ENCODE results near the gene C1QTNF1. TPM values are rescaled to one million over a fixed set of nuclear protein-coding genes. Genes with fewer than 3 reads are reported as not detected.

Gene C1QTNF1
- total RNA-seq, 1 experiment from 2014 or later = 18.6 TPM

DNA sequence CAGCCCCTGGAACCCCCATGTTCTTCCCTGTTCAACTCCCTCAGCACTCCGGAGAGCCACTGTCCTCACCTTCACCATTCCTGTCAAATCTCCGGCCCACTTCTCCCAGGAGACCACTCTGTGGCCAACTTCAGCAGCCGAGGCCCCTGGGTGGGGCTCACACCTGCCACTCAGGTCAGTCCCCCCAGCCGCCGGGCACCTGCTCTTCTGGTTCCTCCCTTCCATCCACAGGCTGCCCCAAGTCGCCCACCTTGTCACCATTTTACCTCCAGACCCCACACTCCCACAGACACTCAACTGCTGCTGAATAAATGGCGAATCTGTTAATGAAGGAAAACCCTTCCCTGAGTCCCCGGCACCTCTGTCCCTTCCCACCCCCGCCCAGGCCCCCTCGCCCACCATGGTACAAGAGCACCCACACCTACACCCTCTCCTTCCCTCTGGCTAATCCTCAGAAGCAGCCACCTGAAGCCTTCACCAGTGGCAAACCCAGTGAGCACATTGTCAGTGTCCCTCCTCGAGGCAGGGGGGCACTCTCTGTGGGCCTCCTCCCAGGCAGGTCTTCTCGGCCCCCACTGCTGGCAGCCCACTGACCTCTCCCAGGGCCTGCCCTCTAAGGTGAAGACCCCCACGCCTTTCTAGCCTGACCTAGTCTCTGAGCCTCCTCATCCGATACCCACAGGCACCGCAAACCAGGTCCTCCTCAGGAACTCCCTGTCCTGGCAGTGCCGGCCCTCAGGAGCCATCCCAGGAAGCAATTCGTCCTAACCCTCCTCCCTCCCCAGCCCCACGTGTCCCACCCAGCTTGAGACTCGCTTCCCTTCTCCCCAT is 22.6 kb upstream of the C1QTNF1 start:
- H3K4me1 ChIP-seq (ENCODE audit: insufficient read depth, low read length) = peaks cover 62% of the 10 kb centered on the region
- ChIA-PET CTCF (no interaction called here), POLR2A (ENCODE audit: unreplicated experiment) (no interaction called here)
- no peak overlapping the region for H3K4me3 ChIP-seq (ENCODE audit: low read length)
- no peak overlapping the region for H2AFZ ChIP-seq (ENCODE audit: low read length)
- H3F3A ChIP-seq (ENCODE audit: low read length, unreplicated experiment) = peaks cover 19% of the 10 kb centered on the region
- H3K4me2 ChIP-seq (ENCODE audit: low read length) = no peak overlapping the region
- TF ChIP-seq, protein P1, sequence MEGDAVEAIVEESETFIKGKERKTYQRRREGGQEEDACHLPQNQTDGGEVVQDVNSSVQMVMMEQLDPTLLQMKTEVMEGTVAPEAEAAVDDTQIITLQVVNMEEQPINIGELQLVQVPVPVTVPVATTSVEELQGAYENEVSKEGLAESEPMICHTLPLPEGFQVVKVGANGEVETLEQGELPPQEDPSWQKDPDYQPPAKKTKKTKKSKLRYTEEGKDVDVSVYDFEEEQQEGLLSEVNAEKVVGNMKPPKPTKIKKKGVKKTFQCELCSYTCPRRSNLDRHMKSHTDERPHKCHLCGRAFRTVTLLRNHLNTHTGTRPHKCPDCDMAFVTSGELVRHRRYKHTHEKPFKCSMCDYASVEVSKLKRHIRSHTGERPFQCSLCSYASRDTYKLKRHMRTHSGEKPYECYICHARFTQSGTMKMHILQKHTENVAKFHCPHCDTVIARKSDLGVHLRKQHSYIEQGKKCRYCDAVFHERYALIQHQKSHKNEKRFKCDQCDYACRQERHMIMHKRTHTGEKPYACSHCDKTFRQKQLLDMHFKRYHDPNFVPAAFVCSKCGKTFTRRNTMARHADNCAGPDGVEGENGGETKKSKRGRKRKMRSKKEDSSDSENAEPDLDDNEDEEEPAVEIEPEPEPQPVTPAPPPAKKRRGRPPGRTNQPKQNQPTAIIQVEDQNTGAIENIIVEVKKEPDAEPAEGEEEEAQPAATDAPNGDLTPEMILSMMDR (conservative IDR thresholded peaks at IDR 0.05; ENCODE audit: low read depth, low read length) = no peak
- TF ChIP-seq EZH2phosphoT487 (IDR thresholded peaks at IDR 0.05; ENCODE audit: borderline replicate concordance, low read length) = no peak
- TF ChIP-seq EZH2 (IDR thresholded peaks at IDR 0.05; ENCODE audit: low read length, unreplicated experiment) = no peak
- DNase-seq (no peak), ATAC-seq (no peak)
- H3K79me2 ChIP-seq (ENCODE audit: low read length) = peaks cover 92% of the 10 kb centered on the region
- no peaks in the 10 kb centered on the region for H3K27me3 ChIP-seq (ENCODE audit: low read length)
- H3K27ac ChIP-seq (ENCODE audit: low read length) = no peak overlapping the region
- intact Hi-C loops (cut with micrococcal nuclease) = no loop called here
- peaks cover 44% of the 10 kb centered on the region for H3K36me3 ChIP-seq (ENCODE audit: low read depth, low read length)
- BruUV-seq (replicated peaks) = no TSS peak
- H3K9me2 ChIP-seq (replicated peaks; ENCODE audit: low read length) = no peaks in the 10 kb centered on the region
- no peaks in the 10 kb centered on the region for H3K9me3 ChIP-seq (ENCODE audit: low read length)
- no peak overlapping the region for H3K9ac ChIP-seq (ENCODE audit: low read length)
- H4K20me1 ChIP-seq (ENCODE audit: low read length) = peaks cover 30% of the 10 kb centered on the region

DNA sequence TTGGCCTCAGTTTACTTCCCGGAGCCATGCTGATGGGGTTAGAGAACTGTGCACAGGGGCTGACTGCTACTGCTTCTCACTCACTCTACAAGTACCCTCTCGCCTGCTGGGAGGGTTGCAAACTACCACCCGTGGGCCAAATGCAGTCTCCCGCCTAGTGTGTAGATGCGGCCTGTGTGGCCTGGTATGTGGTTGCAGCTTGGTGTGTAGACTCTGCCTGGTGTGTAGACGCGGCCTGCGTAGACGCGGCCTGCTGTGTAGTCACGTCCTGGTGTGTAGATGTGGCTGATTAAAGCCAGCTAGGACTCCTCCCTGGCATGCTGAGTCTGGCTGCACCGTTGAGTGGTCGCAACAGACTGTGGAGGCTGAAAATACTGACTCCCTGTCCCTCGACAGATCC is 21.7 kb upstream of the C1QTNF1 start:
- POLR2A ChIA-PET (ENCODE audit: unreplicated experiment) = no interaction called here
- intact Hi-C loops (cut with micrococcal nuclease) = no loop called here
- H3K9me3 ChIP-seq (ENCODE audit: low read length) = no peaks in the 10 kb centered on the region
- TF ChIP-seq EZH2phosphoT487 (IDR thresholded peaks at IDR 0.05; ENCODE audit: borderline replicate concordance, low read length) = no peak
- TF ChIP-seq EZH2 (IDR thresholded peaks at IDR 0.05; ENCODE audit: low read length, unreplicated experiment) = no peak
- TF ChIP-seq, protein P1 (conservative IDR thresholded peaks at IDR 0.05; ENCODE audit: low read depth, low read length) = no peak
- H3K4me1 ChIP-seq (ENCODE audit: insufficient read depth, low read length) = peaks cover 61% of the 10 kb centered on the region
- no peak overlapping the region for H3K27ac ChIP-seq (ENCODE audit: low read length)
- no peak overlapping the region for H3K4me3 ChIP-seq (ENCODE audit: low read length)
- no peak overlapping the region for H3K9ac ChIP-seq (ENCODE audit: low read length)
- no peaks in the 10 kb centered on the region for H3K9me2 ChIP-seq (replicated peaks; ENCODE audit: low read length)
- peaks cover 31% of the 10 kb centered on the region for H4K20me1 ChIP-seq (ENCODE audit: low read length)
- no TSS peak for BruUV-seq (replicated peaks)
- peaks cover 12% of the 10 kb centered on the region for H3F3A ChIP-seq (ENCODE audit: low read length, unreplicated experiment)
- peaks cover 93% of the 10 kb centered on the region for H3K79me2 ChIP-seq (ENCODE audit: low read length)
- ATAC-seq (no peak), DNase-seq (no peak)
- peak overlapping the region; percentile 69 for H3K4me2 ChIP-seq (ENCODE audit: low read length)
- no peak overlapping the region for H2AFZ ChIP-seq (ENCODE audit: low read length)
- peaks cover 38% of the 10 kb centered on the region; the same call in 1 of the 2 replicates for H3K36me3 ChIP-seq (ENCODE audit: low read depth, low read length)
- CTCF ChIA-PET = no interaction called here
- no peaks in the 10 kb centered on the region for H3K27me3 ChIP-seq (ENCODE audit: low read length)

Data from PC-3 (cell line).